Medulla oblongata (tissue), 1 donor: ENCODE data around the gene VASN.
"Not testable (repeated sequence)": the region's sequence is repeated elsewhere in the genome, so short reads cannot be mapped to it uniquely, and the experiment has no call there.

Experiments used
- DNase-seq: peaks from one replicate; pipeline ENCODE4 v3.0.0-alpha.2; 2015; ENCODE audit errors: extremely low spot score

Gene VASN

GRCh38 chr16:4385066-4385788, 13.6 kb downstream of the VASN start:
- no peak for DNase-seq

GRCh38 chr16:4385789-4386450, 14.3 kb downstream of the VASN start:
- DNase-seq, result no peak

GRCh38 chr16:4386451-4386805, 14.8 kb downstream of the VASN start:
- DNase-seq, result no peak

GRCh38 chr16:4386951-4387565, 15.4 kb downstream of the VASN start:
- DNase-seq, result no peak

- no peak for DNase-seq
Observed at GRCh38 chr16:4387781-4388180, 16.1 kb downstream of the VASN start.

GRCh38 chr16:4388271-4389021, 16.8 kb downstream of the VASN start:
- no peak for DNase-seq

GRCh38 chr16:4389051-4389955, 17.7 kb downstream of the VASN start:
- DNase-seq, result no peak

- no peak for DNase-seq
Observed at GRCh38 chr16:4390266-4391260, 18.9 kb downstream of the VASN start.

GRCh38 chr16:4391631-4392381, 20.2 kb downstream of the VASN start:
- no peak for DNase-seq

GRCh38 chr16:4392382-4393239, 21.0 kb downstream of the VASN start:
- no peak for DNase-seq

- no peak for DNase-seq
Observed at GRCh38 chr16:4393240-4393600, 21.6 kb downstream of the VASN start.

GRCh38 chr16:4393850-4394249, 22.2 kb downstream of the VASN start:
- DNase-seq, result not testable (repeated sequence)

GRCh38 chr16:4395055-4395726, 23.5 kb downstream of the VASN start:
- no peak for DNase-seq

- DNase-seq, result no peak
Observed at GRCh38 chr16:4399001-4399730, 27.5 kb downstream of the VASN start.

GRCh38 chr16:4401094-4401501, 29.4 kb downstream of the VASN start:
- DNase-seq, result no peak

- no peak for DNase-seq
Observed at GRCh38 chr16:4401510-4401909, 29.9 kb downstream of the VASN start.

GRCh38 chr16:4402439-4403132, 30.9 kb downstream of the VASN start:
- peak; percentile 76 for DNase-seq
